Measurements from ENCODE around the gene RABGAP1L. TPM values are rescaled to one million over a fixed set of nuclear protein-coding genes. Genes with fewer than 3 reads are reported as not detected.

The RABGAP1L gene
- total and polyA plus RNA-seq, 2 of the 4 experiments (the other 2 are of a cell fraction): 7.9 to 26.7 TPM

DNA sequence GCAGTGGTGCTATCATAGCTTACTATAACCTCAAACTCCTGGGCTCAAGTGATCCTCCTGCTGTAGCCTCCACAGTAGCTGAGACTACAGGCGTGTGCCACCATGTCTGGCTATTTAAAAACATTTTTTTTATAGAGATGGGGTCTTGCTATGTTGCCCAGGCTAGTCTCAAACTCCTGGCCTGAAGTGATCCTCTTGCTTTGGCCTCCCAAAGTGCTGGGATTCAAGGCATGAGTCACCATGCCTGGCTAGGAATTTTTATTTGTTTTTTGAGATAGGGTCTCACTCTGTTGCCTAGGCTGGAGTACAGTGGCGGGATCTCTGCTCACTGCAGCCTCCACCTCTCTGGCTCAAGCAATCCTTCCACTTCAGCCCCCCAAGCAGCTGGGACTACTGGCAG is 8.8 kb upstream of the RABGAP1L start:
- Histone ChIP-seq H4K8ac (ENCODE audit: low read depth in 2 of 2, low read length in 2 of 2) (no peak overlapping the region), H3K56ac (ENCODE audit: extremely low read depth, insufficient read depth, low read length) (no peak overlapping the region), H3K18ac (ENCODE audit: low read depth, low read length) (no peak overlapping the region), H4K5ac (ENCODE audit: low read depth, low read length) (no peak overlapping the region), H2AK5ac (ENCODE audit: low read depth, low read length) (no peak overlapping the region), H3K9ac (ENCODE audit: low read depth, low read length) (no peak overlapping the region), H2AK9ac (replicated peaks; ENCODE audit: low read depth, low read length, poor library complexity) (no peak overlapping the region), H4K91ac (ENCODE audit: insufficient read depth, low read depth, low read length) (no peak overlapping the region), H2AFZ (replicated peaks; ENCODE audit: low read length, poor library complexity) (no peak overlapping the region), H3K4me3 (ENCODE audit: insufficient read depth, low read depth, low read length) (no peak overlapping the region), H4K20me1 (ENCODE audit: insufficient read depth, low read length) (no peaks in the 10 kb centered on the region), H3K79me1 (ENCODE audit: low read depth in 1 of 2, low read length in 2 of 2) (no peaks in the 10 kb centered on the region), H3K9me3 (ENCODE audit: control insufficient read depth, insufficient read depth, low read length) (no peaks in the 10 kb centered on the region), H3K4ac (ENCODE audit: low read depth, low read length) (no peak overlapping the region), H3K23ac (ENCODE audit: low read depth, low read length) (no peak overlapping the region), H3K4me2 (ENCODE audit: low read depth, low read length) (no peak overlapping the region), H3K9me1 (ENCODE audit: insufficient read depth, low read length) (no peaks in the 10 kb centered on the region), H2BK15ac (ENCODE audit: low read depth, low read length) (no peak overlapping the region), H2BK120ac (ENCODE audit: low read depth, low read length) (no peak overlapping the region), H3K27ac (ENCODE audit: insufficient read depth, low read length) (no peak overlapping the region), H3K4me1 (ENCODE audit: control insufficient read depth, insufficient read depth, low read length) (no peaks in the 10 kb centered on the region), H2BK5ac (ENCODE audit: low read depth, low read length, poor library complexity, severe bottlenecking) (no peak overlapping the region), H3K36me3 (ENCODE audit: control insufficient read depth, insufficient read depth, low read length) (no peaks in the 10 kb centered on the region), H3K27me3 (ENCODE audit: control insufficient read depth, insufficient read depth, low read length) (no peaks in the 10 kb centered on the region), H3K14ac (replicated peaks; ENCODE audit: low read depth, low read length) (no peak overlapping the region), H2BK20ac (ENCODE audit: low read depth, low read length) (no peak overlapping the region)
- no TSS peak for BruUV-seq (replicated peaks)
- ChIA-PET CTCF (no interaction called here), POLR2A (ENCODE audit: unreplicated experiment) (no interaction called here)
- intact Hi-C loops (cut with micrococcal nuclease) (no loop called here), dilution Hi-C loops (cut with HindIII; ENCODE audit: low sequenced_read_pairs, unreplicated experiment) (no loop called here), in situ Hi-C loops (cut with MboI; ENCODE audit: low sequenced_read_pairs) (no loop called here)
- no peak for TF ChIP-seq USF2 (IDR thresholded peaks at IDR 0.05; ENCODE audit: low read depth, low read length)
- no peak for TF ChIP-seq FOS (IDR thresholded peaks at IDR 0.05; ENCODE audit: low read depth, low read length)
- no peak for TF ChIP-seq MAZ (IDR thresholded peaks at IDR 0.05; ENCODE audit: borderline replicate concordance, low read depth, low read length)
- TF ChIP-seq RFX5 (IDR thresholded peaks at IDR 0.05; ENCODE audit: low read depth, low read length): no peak
- no peak for TF ChIP-seq MAFK (IDR thresholded peaks at IDR 0.05; ENCODE audit: low read depth, low read length)
- no peak for TF ChIP-seq NFE2L2 (IDR thresholded peaks at IDR 0.05; ENCODE audit: low read depth, low read length)
- TF ChIP-seq, protein P1, sequence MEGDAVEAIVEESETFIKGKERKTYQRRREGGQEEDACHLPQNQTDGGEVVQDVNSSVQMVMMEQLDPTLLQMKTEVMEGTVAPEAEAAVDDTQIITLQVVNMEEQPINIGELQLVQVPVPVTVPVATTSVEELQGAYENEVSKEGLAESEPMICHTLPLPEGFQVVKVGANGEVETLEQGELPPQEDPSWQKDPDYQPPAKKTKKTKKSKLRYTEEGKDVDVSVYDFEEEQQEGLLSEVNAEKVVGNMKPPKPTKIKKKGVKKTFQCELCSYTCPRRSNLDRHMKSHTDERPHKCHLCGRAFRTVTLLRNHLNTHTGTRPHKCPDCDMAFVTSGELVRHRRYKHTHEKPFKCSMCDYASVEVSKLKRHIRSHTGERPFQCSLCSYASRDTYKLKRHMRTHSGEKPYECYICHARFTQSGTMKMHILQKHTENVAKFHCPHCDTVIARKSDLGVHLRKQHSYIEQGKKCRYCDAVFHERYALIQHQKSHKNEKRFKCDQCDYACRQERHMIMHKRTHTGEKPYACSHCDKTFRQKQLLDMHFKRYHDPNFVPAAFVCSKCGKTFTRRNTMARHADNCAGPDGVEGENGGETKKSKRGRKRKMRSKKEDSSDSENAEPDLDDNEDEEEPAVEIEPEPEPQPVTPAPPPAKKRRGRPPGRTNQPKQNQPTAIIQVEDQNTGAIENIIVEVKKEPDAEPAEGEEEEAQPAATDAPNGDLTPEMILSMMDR (conservative IDR thresholded peaks at IDR 0.05; ENCODE audit: low read depth, low read length): no peak
- TF ChIP-seq RCOR1 (IDR thresholded peaks at IDR 0.05; ENCODE audit: insufficient replicate concordance, low read length): no peak
- ATAC-seq (ENCODE audit: low read depth) (no peak), DNase-seq (no peak)
- WGBS, 2 experiments (ENCODE audit: extremely low coverage in 2 of 2, insufficient read length in 1 of 2): no CpG with 5 or more reads among the region's 2 CpGs
